Measurements from ENCODE around the gene AFTPH.

Gene AFTPH

GRCh38 chr2:64637000-64637635 is 113.0 kb downstream of the AFTPH start:
- Histone ChIP-seq H3K27ac (ENCODE audit: low read depth, low read length) (no peak overlapping the region), H3K9me3 (ENCODE audit: control insufficient read depth, insufficient read depth, low read depth, low read length) (no peaks in the 10 kb centered on the region), H3K27me3 (ENCODE audit: control insufficient read depth, insufficient read depth, low read length) (peaks cover 12% of the 10 kb centered on the region), H3K36me3 (ENCODE audit: control insufficient read depth, insufficient read depth, low read length) (peaks cover 22% of the 10 kb centered on the region), H3K4me3 (ENCODE audit: low read depth, low read length) (no peak overlapping the region), H3K4me1 (ENCODE audit: control insufficient read depth, insufficient read depth, low read length) (peaks cover 51% of the 10 kb centered on the region), H3K9ac (ENCODE audit: low read length) (no peak overlapping the region)

GRCh38 chr2:64637931-64638330 is 113.8 kb downstream of the AFTPH start:
- Histone ChIP-seq H3K27me3 (ENCODE audit: control insufficient read depth, insufficient read depth, low read length) (peaks cover 18% of the 10 kb centered on the region), H3K9ac (ENCODE audit: low read length) (no peak overlapping the region), H3K4me1 (ENCODE audit: control insufficient read depth, insufficient read depth, low read length) (peaks cover 57% of the 10 kb centered on the region), H3K36me3 (ENCODE audit: control insufficient read depth, insufficient read depth, low read length) (peaks cover 22% of the 10 kb centered on the region), H3K27ac (ENCODE audit: low read depth, low read length) (no peak overlapping the region), H3K9me3 (ENCODE audit: control insufficient read depth, insufficient read depth, low read depth, low read length) (no peaks in the 10 kb centered on the region), H3K4me3 (ENCODE audit: low read depth, low read length) (no peak overlapping the region)

GRCh38 chr2:64638502-64639120 is 114.5 kb downstream of the AFTPH start:
- no peak overlapping the region for H3K9ac ChIP-seq (ENCODE audit: low read length)
- H3K9me3 ChIP-seq (ENCODE audit: control insufficient read depth, insufficient read depth, low read depth, low read length), result no peaks in the 10 kb centered on the region
- H3K27me3 ChIP-seq (ENCODE audit: control insufficient read depth, insufficient read depth, low read length), result peaks cover 24% of the 10 kb centered on the region
- peaks cover 18% of the 10 kb centered on the region for H3K36me3 ChIP-seq (ENCODE audit: control insufficient read depth, insufficient read depth, low read length)
- peaks cover 62% of the 10 kb centered on the region for H3K4me1 ChIP-seq (ENCODE audit: control insufficient read depth, insufficient read depth, low read length)
- H3K4me3 ChIP-seq (ENCODE audit: low read depth, low read length), result no peak overlapping the region
- no peak overlapping the region for H3K27ac ChIP-seq (ENCODE audit: low read depth, low read length)

GRCh38 chr2:64639691-64640090 is 115.6 kb downstream of the AFTPH start:
- Histone ChIP-seq H3K36me3 (ENCODE audit: control insufficient read depth, insufficient read depth, low read length) (peaks cover 16% of the 10 kb centered on the region), H3K27ac (ENCODE audit: low read depth, low read length) (no peak overlapping the region), H3K4me3 (ENCODE audit: low read depth, low read length) (peak overlapping the region; percentile 6; the same call in 1 of the 2 replicates), H3K9me3 (ENCODE audit: control insufficient read depth, insufficient read depth, low read depth, low read length) (no peaks in the 10 kb centered on the region), H3K9ac (ENCODE audit: low read length) (no peak overlapping the region), H3K4me1 (ENCODE audit: control insufficient read depth, insufficient read depth, low read length) (peaks cover 65% of the 10 kb centered on the region), H3K27me3 (ENCODE audit: control insufficient read depth, insufficient read depth, low read length) (peaks cover 24% of the 10 kb centered on the region)

- Histone ChIP-seq H3K27ac (ENCODE audit: low read depth, low read length) (no peak overlapping the region), H3K9me3 (ENCODE audit: control insufficient read depth, insufficient read depth, low read depth, low read length) (no peaks in the 10 kb centered on the region), H3K4me3 (ENCODE audit: low read depth, low read length) (peak overlapping the region; percentile 6; the same call in 1 of the 2 replicates), H3K9ac (ENCODE audit: low read length) (no peak overlapping the region), H3K27me3 (ENCODE audit: control insufficient read depth, insufficient read depth, low read length) (peaks cover 24% of the 10 kb centered on the region), H3K36me3 (ENCODE audit: control insufficient read depth, insufficient read depth, low read length) (peaks cover 12% of the 10 kb centered on the region), H3K4me1 (ENCODE audit: control insufficient read depth, insufficient read depth, low read length) (peaks cover 67% of the 10 kb centered on the region)
These were observed 116.3 kb downstream of the AFTPH start for GRCh38 chr2:64640153-64641044.

GRCh38 chr2:64641599-64641998 is 117.5 kb downstream of the AFTPH start:
- peaks cover under 1% of the 10 kb centered on the region; the same call in 1 of the 2 replicates for H3K36me3 ChIP-seq (ENCODE audit: control insufficient read depth, insufficient read depth, low read length)
- no peak overlapping the region for H3K27ac ChIP-seq (ENCODE audit: low read depth, low read length)
- H3K4me3 ChIP-seq (ENCODE audit: low read depth, low read length), result no peak overlapping the region
- no peak overlapping the region for H3K9ac ChIP-seq (ENCODE audit: low read length)
- H3K4me1 ChIP-seq (ENCODE audit: control insufficient read depth, insufficient read depth, low read length), result peaks cover 74% of the 10 kb centered on the region
- no peaks in the 10 kb centered on the region for H3K9me3 ChIP-seq (ENCODE audit: control insufficient read depth, insufficient read depth, low read depth, low read length)
- peaks cover 24% of the 10 kb centered on the region for H3K27me3 ChIP-seq (ENCODE audit: control insufficient read depth, insufficient read depth, low read length)

Measured in HUES6 (cell line).